HEK293T (cell line): Measurements from ENCODE around the gene S100A16.

Experiments
- BHLHE40 ChIP-seq: fragments of 450-650 bp; IDR thresholded peaks from 2 replicates; pipeline ENCODE4 v1.6.1; 2016; ENCODE audit warnings: mild to moderate bottlenecking, moderate library complexity, borderline replicate concordance
- CTBP1 ChIP-seq: fragments of 450-650 bp; IDR thresholded peaks from 2 replicates; pipeline ENCODE4 v1.6.1; 2016; ENCODE audit warnings: borderline replicate concordance
- ELF4 ChIP-seq: fragments of 450-650 bp; IDR thresholded peaks from 2 replicates; pipeline ENCODE4 v1.6.1; 2017; ENCODE audit warnings: antibody characterized with exemption
- FOXA1 ChIP-seq: fragments of 450-650 bp; IDR thresholded peaks from 2 replicates; pipeline ENCODE4 v1.6.1; 2016; ENCODE audit warnings: mild to moderate bottlenecking
- FOXM1 ChIP-seq: fragments of 450-650 bp; IDR thresholded peaks from 2 replicates; pipeline ENCODE4 v1.6.1; 2017; ENCODE audit warnings: mild to moderate bottlenecking, borderline replicate concordance
- HDGF ChIP-seq: fragments of 450-650 bp; IDR thresholded peaks from 2 replicates; pipeline ENCODE4 v1.6.1; 2017; ENCODE audit warnings: antibody characterized with exemption, borderline replicate concordance
- L3MBTL2 ChIP-seq: fragments of 450-650 bp; conservative IDR thresholded peaks from 2 replicates; pipeline ENCODE4 v1.6.1; 2016; ENCODE audit warnings: mild to moderate bottlenecking
- NFRKB ChIP-seq: fragments of 450-650 bp; IDR thresholded peaks from 2 replicates; pipeline ENCODE4 v1.6.1; 2016; ENCODE audit warnings: mild to moderate bottlenecking, moderate library complexity
- SP1 ChIP-seq: fragments of 450-650 bp; IDR thresholded peaks from 2 replicates; pipeline ENCODE4 v1.6.1; 2017
- SUZ12 ChIP-seq: fragments of 450-650 bp; IDR thresholded peaks from 2 replicates; pipeline ENCODE4 v1.6.1; 2016; ENCODE audit warnings: mild to moderate bottlenecking
- ZNF384 ChIP-seq: fragments of 450-650 bp; IDR thresholded peaks from 2 replicates; pipeline ENCODE4 v1.6.1; 2016
- TF ChIP-seq, protein P1 (sequence below): fragments of 450-650 bp; IDR thresholded peaks from 2 replicates; pipeline ENCODE4 v1.6.1; 2016

DNA sequence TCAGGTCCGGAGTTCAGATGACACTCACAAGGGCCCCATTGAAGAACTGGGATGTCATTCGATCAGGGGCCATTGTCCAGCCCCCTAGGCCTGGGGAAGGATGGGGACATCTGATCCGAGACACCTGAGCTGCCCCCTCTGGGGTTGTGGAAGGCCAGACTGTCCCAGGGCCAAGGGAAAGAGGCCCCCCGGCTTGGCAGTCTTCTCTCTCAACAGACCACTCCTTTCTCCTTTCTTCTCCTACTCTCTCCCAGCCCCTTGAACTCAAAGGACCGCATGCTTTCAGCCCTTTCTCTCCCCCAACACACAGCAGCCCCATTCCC is 16.4 kb upstream of the S100A16 start:
- TF ChIP-seq FOXA1 (no peak), SUZ12 (no peak), HDGF (no peak), ZNF384 (no peak), BHLHE40 (no peak), ELF4 (no peak), SP1 (no peak), NFRKB (no peak), L3MBTL2 (no peak), CTBP1 (no peak), FOXM1 (no peak)
- TF ChIP-seq, protein P1, sequence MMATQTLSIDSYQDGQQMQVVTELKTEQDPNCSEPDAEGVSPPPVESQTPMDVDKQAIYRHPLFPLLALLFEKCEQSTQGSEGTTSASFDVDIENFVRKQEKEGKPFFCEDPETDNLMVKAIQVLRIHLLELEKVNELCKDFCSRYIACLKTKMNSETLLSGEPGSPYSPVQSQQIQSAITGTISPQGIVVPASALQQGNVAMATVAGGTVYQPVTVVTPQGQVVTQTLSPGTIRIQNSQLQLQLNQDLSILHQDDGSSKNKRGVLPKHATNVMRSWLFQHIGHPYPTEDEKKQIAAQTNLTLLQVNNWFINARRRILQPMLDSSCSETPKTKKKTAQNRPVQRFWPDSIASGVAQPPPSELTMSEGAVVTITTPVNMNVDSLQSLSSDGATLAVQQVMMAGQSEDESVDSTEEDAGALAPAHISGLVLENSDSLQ: no peak
